Kidney (tissue), 14 donors: ENCODE measurements around the gene NLRP11. TPM values are rescaled to one million over a fixed set of nuclear protein-coding genes. Genes with fewer than 3 reads are reported as not detected.

ENCODE experiments used
- DNase-seq, 5 donors: peaks; one replicate each; pipeline ENCODE4 v3.0.0-alpha.2; 2013 to 2020
- FAIRE-seq: peaks from 2 replicates; lab custom pipeline; 2012; peaks lifted over from hg19 to GRCh38; lab: Jason Lieb, UNC
- H3K27ac ChIP-seq, 2 donors: one replicate each; pipeline ENCODE4 v1.7.0; 2013; ENCODE audit warnings: low read depth in 2 of 2, low read length in 2 of 2, inconsistent platforms in 1 of 2
- H3K27me3 ChIP-seq: one replicate; pipeline ENCODE4 v1.7.1; 2013; ENCODE audit warnings: low read length, inconsistent platforms; ENCODE audit not compliant: control insufficient read depth, insufficient read depth
- H3K36me3 ChIP-seq, 3 donors: one replicate each; pipeline versions ENCODE4 v1.7.0 to v1.7.1; 2013; ENCODE audit warnings: low read length in 3 of 3, control low read depth in 1 of 3, inconsistent platforms in 1 of 3; ENCODE audit not compliant: insufficient read depth in 3 of 3, control insufficient read depth in 2 of 3
- H3K4me1 ChIP-seq, 3 donors: one replicate each; pipeline versions ENCODE4 v1.7.0 to v1.7.1; 2013; ENCODE audit warnings: low read length in 3 of 3, inconsistent platforms in 1 of 3, low read depth in 1 of 3; ENCODE audit not compliant: control insufficient read depth in 2 of 3, insufficient read depth in 2 of 3
- H3K4me3 ChIP-seq, 3 donors: one replicate each; pipeline versions ENCODE4 v1.7.0 to v1.8.1; 2013; ENCODE audit warnings: low read length in 3 of 3, control low read depth in 1 of 3, inconsistent platforms in 1 of 3
- H3K9ac ChIP-seq, 3 donors: one replicate each; pipeline versions ENCODE4 v1.7.0 to v1.7.1; 2013; ENCODE audit warnings: low read length in 3 of 3, control low read depth in 1 of 3, inconsistent platforms in 1 of 3
- H3K9me3 ChIP-seq, 3 donors: one replicate each; pipeline versions ENCODE4 v1.7.0 to v1.7.1; 2013; ENCODE audit warnings: low read length in 3 of 3, control low read depth in 1 of 3, inconsistent platforms in 1 of 3; ENCODE audit not compliant: control insufficient read depth in 2 of 3, insufficient read depth in 1 of 3
- intact Hi-C: fragments of 100-400 bp; cut with DNase I; formaldehyde crosslinking; loops from one replicate; pipeline ENCODE4 v1.11.1; 2022
- polyA plus RNA-seq: library from polyadenylated mRNA; stranded (reverse); fragments of 350-450 nt; fragmentation: Illumina TruSeq; extraction: RNeasy Lipid Tissue Mini Kit (QIAGEN cat#74804); gene quantifications from one replicate; pipeline ENCODE4 v1.2.3, GENCODE V29; 2014; ENCODE audit warnings: low read depth, low replicate concordance; ENCODE audit not compliant: insufficient read depth
- total RNA-seq: library from RNA; stranded (reverse); fragmentation: NEBNext Ultra II Directional; extraction: Animal tissue kit (Norgen Biotek cat#: 25700); gene quantifications from one replicate; pipeline ENCODE4 v1.2.1, GENCODE V29; 2021
- TF ChIP-seq, protein P1 (sequence below): IDR thresholded peaks from 3 replicates; pipeline ENCODE4 v1.5.1; 2012; ENCODE audit warnings: mild to moderate bottlenecking, moderate library complexity, borderline replicate concordance; ENCODE audit not compliant: insufficient read depth; ENCODE audit errors: extremely low read depth
- donor health status: control.
- donor health status: control.
- donor health status: control.
- donor health status: control.
- donor health status: control.
- donor health status: DM: yes; HTN: yes; CAD: no.
- donor health status: Normal renal cell carcinoma (clear cell type).

Gene NLRP11
- total and polyA plus RNA-seq, 2 donors from 2014 or later: 0.35 TPM; not detected in 1

DNA sequence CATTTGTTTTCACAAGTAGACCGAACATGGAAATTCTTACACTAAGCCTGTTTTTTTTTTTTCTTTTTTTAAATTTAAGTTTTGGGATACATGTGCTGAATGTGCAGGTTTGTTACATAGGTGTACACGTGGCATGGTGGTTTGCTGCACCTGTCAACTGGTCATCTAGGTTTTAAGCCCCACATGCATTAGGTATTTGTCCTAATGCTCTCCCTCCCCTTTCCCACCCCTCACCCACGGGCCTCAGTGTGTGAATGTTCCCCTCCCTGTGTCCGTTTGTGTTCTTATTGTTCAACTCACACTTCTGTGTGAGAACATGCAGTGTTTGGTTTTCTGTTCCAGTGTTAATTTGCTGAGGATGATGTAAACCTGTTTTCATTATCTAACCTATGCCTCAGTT lies 7.1 kb upstream of the NLRP11 start:
- H3K36me3 ChIP-seq: no peaks in the 10 kb centered on the region
- no peak overlapping the region for H3K4me3 ChIP-seq
- FAIRE-seq (no peak), DNase-seq (no peak)
- no peak overlapping the region for H3K9ac ChIP-seq
- TF ChIP-seq, protein P1, sequence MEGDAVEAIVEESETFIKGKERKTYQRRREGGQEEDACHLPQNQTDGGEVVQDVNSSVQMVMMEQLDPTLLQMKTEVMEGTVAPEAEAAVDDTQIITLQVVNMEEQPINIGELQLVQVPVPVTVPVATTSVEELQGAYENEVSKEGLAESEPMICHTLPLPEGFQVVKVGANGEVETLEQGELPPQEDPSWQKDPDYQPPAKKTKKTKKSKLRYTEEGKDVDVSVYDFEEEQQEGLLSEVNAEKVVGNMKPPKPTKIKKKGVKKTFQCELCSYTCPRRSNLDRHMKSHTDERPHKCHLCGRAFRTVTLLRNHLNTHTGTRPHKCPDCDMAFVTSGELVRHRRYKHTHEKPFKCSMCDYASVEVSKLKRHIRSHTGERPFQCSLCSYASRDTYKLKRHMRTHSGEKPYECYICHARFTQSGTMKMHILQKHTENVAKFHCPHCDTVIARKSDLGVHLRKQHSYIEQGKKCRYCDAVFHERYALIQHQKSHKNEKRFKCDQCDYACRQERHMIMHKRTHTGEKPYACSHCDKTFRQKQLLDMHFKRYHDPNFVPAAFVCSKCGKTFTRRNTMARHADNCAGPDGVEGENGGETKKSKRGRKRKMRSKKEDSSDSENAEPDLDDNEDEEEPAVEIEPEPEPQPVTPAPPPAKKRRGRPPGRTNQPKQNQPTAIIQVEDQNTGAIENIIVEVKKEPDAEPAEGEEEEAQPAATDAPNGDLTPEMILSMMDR: no peak
- no peaks in the 10 kb centered on the region for H3K9me3 ChIP-seq
- no peaks in the 10 kb centered on the region for H3K4me1 ChIP-seq
- intact Hi-C loops: no loop called here
- no peak overlapping the region for H3K27ac ChIP-seq
- H3K27me3 ChIP-seq: no peaks in the 10 kb centered on the region

DNA sequence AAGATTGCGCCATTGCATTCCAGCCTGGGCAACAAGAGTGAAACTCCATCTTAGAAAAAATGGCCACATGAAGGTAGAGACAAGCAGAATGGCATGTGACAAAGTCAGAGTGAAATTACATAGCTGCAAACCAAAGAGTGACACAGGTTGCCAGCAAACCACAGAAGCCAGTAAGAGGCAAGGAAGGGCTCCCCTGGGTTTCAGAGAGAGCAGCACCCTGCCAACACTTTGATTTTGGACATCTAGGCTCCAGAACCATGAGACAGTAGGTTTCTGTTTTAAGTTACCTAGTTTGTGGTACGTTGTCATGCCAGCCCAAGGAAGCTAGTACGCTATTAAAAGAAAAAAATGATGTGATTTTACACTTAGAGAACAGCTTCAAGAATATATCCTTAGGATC lies 6.5 kb upstream of the NLRP11 start:
- no peaks in the 10 kb centered on the region for H3K9me3 ChIP-seq
- H3K4me1 ChIP-seq: no peaks in the 10 kb centered on the region
- TF ChIP-seq, protein P1: no peak
- H3K27me3 ChIP-seq: no peaks in the 10 kb centered on the region
- no peak for FAIRE-seq
- no peak overlapping the region for H3K27ac ChIP-seq
- intact Hi-C loops: no loop called here
- H3K4me3 ChIP-seq: no peak overlapping the region
- no peaks in the 10 kb centered on the region for H3K36me3 ChIP-seq
- DNase-seq: no peak
- no peak overlapping the region for H3K9ac ChIP-seq

DNA sequence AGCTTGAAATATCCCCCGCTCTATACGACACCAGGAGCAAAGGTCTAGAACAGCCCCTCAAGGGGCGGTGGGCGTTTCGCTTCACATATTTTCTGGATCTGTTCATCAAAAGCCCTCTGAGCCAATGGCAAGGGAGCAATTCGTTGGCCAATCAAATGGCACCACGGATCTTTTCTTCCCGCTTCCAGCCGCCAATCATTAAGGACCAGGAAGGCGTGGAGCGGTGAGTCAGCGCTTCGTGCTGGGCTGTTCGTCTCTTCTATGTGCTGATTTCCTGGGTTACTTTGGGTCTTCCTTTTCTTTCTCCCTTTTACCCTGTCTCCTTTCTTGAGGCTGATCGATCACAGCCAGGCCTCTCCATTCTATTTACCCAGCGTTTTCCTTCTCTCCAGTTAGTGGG lies 4.5 kb upstream of the NLRP11 start, which contains the start of gene NLRP4:
Gene NLRP4, plus strand, starts transcription at position 201 of the 400 bp plus-strand sequence. CDS start 15,541 bp downstream, outside the sequence.
- intact Hi-C loops: no loop called here
- Histone ChIP-seq H3K4me1 (no peaks in the 10 kb centered on the region), H3K36me3 (no peaks in the 10 kb centered on the region), H3K9me3 (no peaks in the 10 kb centered on the region), H3K9ac (no peak within 1 kb of the TSS), H3K27me3 (no peaks in the 10 kb centered on the region), H3K27ac (no peak within 1 kb of the TSS), H3K4me3 (no peak within 1 kb of the TSS)
- TF ChIP-seq, protein P1: no peak
- DNase-seq (no peak), FAIRE-seq (no peak)

DNA sequence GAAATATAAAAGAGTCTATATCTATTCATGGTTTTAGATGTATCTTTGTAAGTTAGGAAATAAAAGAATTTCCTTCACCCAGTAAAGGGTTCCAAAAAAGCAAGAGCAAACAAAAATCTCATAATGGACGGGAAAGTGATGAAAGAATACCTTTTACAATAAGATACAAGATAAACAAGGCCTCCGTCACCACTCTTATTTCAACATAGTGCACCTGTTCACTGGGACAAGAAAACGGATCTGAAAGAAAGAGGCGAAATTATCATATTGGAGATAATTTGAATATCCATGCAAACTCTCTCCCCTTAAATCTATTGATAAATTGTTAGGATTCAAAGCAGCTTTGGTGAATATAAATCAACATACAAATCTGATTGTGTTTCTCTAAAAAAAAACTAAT lies 877 bp upstream of the NLRP11 start:
- TF ChIP-seq, protein P1: no peak
- Histone ChIP-seq H3K4me1 (no peaks in the 10 kb centered on the region), H3K9me3 (no peaks in the 10 kb centered on the region), H3K36me3 (no peaks in the 10 kb centered on the region), H3K4me3 (no peak overlapping the region), H3K27ac (no peak overlapping the region), H3K27me3 (no peaks in the 10 kb centered on the region), H3K9ac (no peak overlapping the region)
- no peak for DNase-seq
- no peak for FAIRE-seq
- intact Hi-C loops: no loop called here
